ENCODE data around the gene PRELID3B. TPM values are rescaled to one million over a fixed set of nuclear protein-coding genes. Genes with fewer than 3 reads are reported as not detected.

PRELID3B gene
- total RNA-seq, 1 experiment from 2014 or later: 181 TPM

GRCh38 chr20:59050437-59050836 is 7.9 kb upstream of the PRELID3B start:
- intact Hi-C loops (cut with micrococcal nuclease): no loop called here
- no peak for TF ChIP-seq EZH2phosphoT487 (IDR thresholded peaks at IDR 0.05; ENCODE audit: borderline replicate concordance, low read length)
- no peak for TF ChIP-seq CTCF (conservative IDR thresholded peaks at IDR 0.05; ENCODE audit: low read depth, low read length)
- TF ChIP-seq EZH2 (IDR thresholded peaks at IDR 0.05; ENCODE audit: low read length, unreplicated experiment): no peak
- Histone ChIP-seq H3K27ac (ENCODE audit: low read length) (no peak overlapping the region), H3F3A (ENCODE audit: low read length, unreplicated experiment) (no peaks in the 10 kb centered on the region), H4K20me1 (ENCODE audit: low read length) (no peaks in the 10 kb centered on the region), H2AFZ (ENCODE audit: low read length) (no peak overlapping the region), H3K27me3 (ENCODE audit: low read length) (peaks cover 13% of the 10 kb centered on the region), H3K4me1 (ENCODE audit: insufficient read depth, low read length) (peaks cover 18% of the 10 kb centered on the region), H3K36me3 (ENCODE audit: low read depth, low read length) (no peaks in the 10 kb centered on the region), H3K4me2 (ENCODE audit: low read length) (no peak overlapping the region), H3K9ac (ENCODE audit: low read length) (no peak overlapping the region), H3K9me3 (ENCODE audit: low read length) (no peaks in the 10 kb centered on the region), H3K9me2 (replicated peaks; ENCODE audit: low read length) (no peaks in the 10 kb centered on the region), H3K4me3 (ENCODE audit: low read length) (no peak overlapping the region), H3K79me2 (ENCODE audit: low read length) (no peaks in the 10 kb centered on the region)
- POLR2A ChIA-PET (ENCODE audit: unreplicated experiment): no interaction called here
- no TSS peak for BruUV-seq (replicated peaks)
- CTCF ChIA-PET: no interaction called here
- DNase-seq (no peak), ATAC-seq (no peak)

- no peaks in the 10 kb centered on the region for H4K20me1 ChIP-seq (ENCODE audit: low read length)
- peak overlapping the region; percentile 71 for H3K4me2 ChIP-seq (ENCODE audit: low read length)
Measured at GRCh38 chr20:59048681-59049030, 6.1 kb upstream of the PRELID3B start.

More at GRCh38 chr20:59048681-59049030, 6.1 kb upstream of the PRELID3B start:
- Histone ChIP-seq H3K4me1 (ENCODE audit: insufficient read depth, low read length) (peaks cover 34% of the 10 kb centered on the region), H3K4me3 (ENCODE audit: low read length) (peak overlapping the region; percentile 34), H3K9ac (ENCODE audit: low read length) (peak overlapping the region; percentile 2; the same call in 1 of the 2 replicates), H3K9me3 (ENCODE audit: low read length) (no peaks in the 10 kb centered on the region), H3K27me3 (ENCODE audit: low read length) (peaks cover 7% of the 10 kb centered on the region), H3K27ac (ENCODE audit: low read length) (peak overlapping the region; percentile 63), H3F3A (ENCODE audit: low read length, unreplicated experiment) (peaks cover 4% of the 10 kb centered on the region), H2AFZ (ENCODE audit: low read length) (peak overlapping the region; percentile 24; the same call in 1 of the 2 replicates), H3K9me2 (replicated peaks; ENCODE audit: low read length) (no peaks in the 10 kb centered on the region), H3K79me2 (ENCODE audit: low read length) (no peaks in the 10 kb centered on the region), H3K36me3 (ENCODE audit: low read depth, low read length) (no peaks in the 10 kb centered on the region)
- ChIA-PET POLR2A (ENCODE audit: unreplicated experiment) (no interaction called here), CTCF (no interaction called here)
- DNase-seq (no peak), ATAC-seq (no peak)
- TF ChIP-seq EZH2phosphoT487 (IDR thresholded peaks at IDR 0.05; ENCODE audit: borderline replicate concordance, low read length) (no peak), EZH2 (IDR thresholded peaks at IDR 0.05; ENCODE audit: low read length, unreplicated experiment) (no peak), CTCF (conservative IDR thresholded peaks at IDR 0.05; ENCODE audit: low read depth, low read length) (no peak)
- BruUV-seq (replicated peaks): no TSS peak
- intact Hi-C loops (cut with micrococcal nuclease): no loop called here
